GM23248 (cell line): ENCODE data around the gene IQCM.

Experiments
- EZH2 ChIP-seq: fragments of 200-600 bp; sonication (generic); IDR thresholded peaks from 2 replicates; pipeline ENCODE4 v1.6.1; 2018; ENCODE audit warnings: antibody characterized with exemption, mild to moderate bottlenecking; ENCODE audit not compliant: insufficient read depth, poor library complexity, severe bottlenecking
- EZH2phosphoT487 ChIP-seq: fragments of 200-600 bp; sonication (generic); IDR thresholded peaks from 2 replicates; pipeline ENCODE4 v1.6.1; 2018; ENCODE audit warnings: antibody characterized with exemption, moderate library complexity, mild to moderate bottlenecking, low read depth; ENCODE audit not compliant: insufficient read depth

DNA sequence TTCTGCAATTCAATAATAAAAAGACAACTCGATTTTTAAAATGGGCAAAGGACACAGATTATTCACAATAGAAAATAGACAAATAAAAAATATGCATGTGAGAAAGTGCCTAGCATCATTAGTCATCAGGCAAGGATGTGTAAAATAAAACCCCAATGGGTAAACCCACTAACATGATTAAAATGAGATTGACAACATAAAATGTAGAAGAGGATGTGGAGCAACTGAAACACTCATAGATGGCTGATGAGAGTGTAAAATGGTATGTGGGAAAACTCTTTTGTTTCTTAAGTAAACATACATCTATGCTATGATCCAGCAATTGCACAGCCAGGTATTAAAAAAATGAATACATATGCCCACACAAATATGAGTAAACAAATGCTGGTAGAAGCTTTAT is 177.6 kb downstream of the IQCM start:
- no peak for TF ChIP-seq EZH2
- TF ChIP-seq EZH2phosphoT487: no peak
